IMR-90 (cell line): ENCODE results near the gene MRPS26.

ENCODE experiments used
- POLR2A ChIP-seq: IDR thresholded peaks from 2 replicates; pipeline ENCODE4 v1.6.1; 2012; ENCODE audit warnings: mild to moderate bottlenecking, low read depth, low read length
- RCOR1 ChIP-seq: IDR thresholded peaks from 2 replicates; pipeline ENCODE4 v1.6.1; 2012; ENCODE audit warnings: mild to moderate bottlenecking, low read length, improper control_type of control experiment; ENCODE audit not compliant: insufficient replicate concordance
- SMC3 ChIP-seq: fragments of 150-350 bp; IDR thresholded peaks from 2 replicates; pipeline ENCODE4 v1.6.1; 2016; ENCODE audit warnings: low read depth, mild to moderate bottlenecking, antibody characterized with exemption, low read length, moderate library complexity

DNA sequence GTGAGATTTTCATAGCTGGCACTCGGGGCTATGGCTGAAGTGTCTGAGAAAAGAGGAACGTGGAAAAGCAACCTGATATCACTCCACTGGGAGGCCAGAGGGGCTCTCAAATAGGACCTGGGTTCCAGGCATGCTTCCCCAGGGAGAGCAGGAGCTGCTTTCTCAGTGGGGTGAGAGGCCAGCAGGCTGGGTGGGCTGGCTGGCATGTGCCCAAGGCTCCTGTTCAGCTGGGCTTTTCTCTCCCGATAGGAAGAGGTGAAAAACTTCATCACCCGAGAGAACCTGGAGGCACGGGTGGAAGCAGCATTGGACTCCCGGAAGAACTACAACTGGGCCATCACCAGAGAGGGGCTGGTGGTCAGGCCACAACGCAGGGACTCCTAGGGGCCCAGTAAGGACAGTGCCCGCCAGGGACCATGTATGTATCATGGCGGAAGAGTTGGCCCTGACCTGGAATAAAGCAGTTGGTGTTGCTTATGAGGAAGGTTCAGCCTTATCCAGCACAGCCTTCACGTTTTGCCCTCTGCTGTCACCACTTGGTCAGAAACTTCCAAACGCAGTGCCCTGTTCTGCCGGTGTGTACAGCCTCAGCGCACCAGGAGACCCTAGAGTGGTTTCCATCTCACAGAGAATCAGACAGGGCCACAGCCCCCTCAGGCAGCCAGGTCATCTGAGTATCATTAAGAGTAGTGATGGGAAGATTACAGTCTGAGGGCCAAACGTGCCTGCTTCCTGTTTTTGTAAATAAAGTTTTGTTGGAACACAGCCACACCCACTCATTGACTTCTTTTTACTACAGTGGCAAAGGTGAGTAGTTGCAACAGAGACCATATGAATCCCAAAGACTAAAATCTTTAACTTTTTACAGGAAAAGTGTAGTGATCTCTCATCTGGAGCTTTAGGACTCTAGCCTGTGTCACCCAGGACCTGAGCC, 1.9 kb downstream of the MRPS26 start:
- TF ChIP-seq POLR2A (no peak), SMC3 (no peak), RCOR1 (no peak)
